Activated T-helper 17 cell treated with anti-CD3 and anti-CD28 coated beads, Interleukin-2, amount 50 U/mL, for 72 hours (primary cell): ENCODE results near the gene VSIG8. TPM values are rescaled to one million over a fixed set of nuclear protein-coding genes. Genes with fewer than 3 reads are reported as not detected.

Experiments used
- ATAC-seq: fragments of 150-1000 bp; cut with Tn5 transposase; replicated peaks from 2 replicates; pipeline ENCODE4 v1.10.0; 2021; ENCODE audit warnings: mild to moderate bottlenecking, moderate library complexity
- H3K27ac Mint-ChIP-seq: one replicate; pipeline ENCODE4 v1.8.0; 2022; ENCODE audit warnings: mixed read lengths
- H3K27me3 Mint-ChIP-seq: one replicate; pipeline ENCODE4 v1.8.0; 2022; ENCODE audit warnings: mixed read lengths
- H3K36me3 Mint-ChIP-seq: one replicate; pipeline ENCODE4 v1.8.0; 2022; ENCODE audit warnings: low read depth, mild to moderate bottlenecking, mixed read lengths
- H3K4me1 Mint-ChIP-seq: one replicate; pipeline ENCODE4 v1.8.0; 2022; ENCODE audit warnings: mixed read lengths
- H3K4me3 Mint-ChIP-seq: one replicate; pipeline ENCODE4 v1.8.0; 2022; ENCODE audit warnings: mild to moderate bottlenecking, mixed read lengths
- H3K9me3 Mint-ChIP-seq: one replicate; pipeline ENCODE4 v1.8.0; 2022; ENCODE audit warnings: mixed read lengths
- total RNA-seq, 2 donors: library from RNA; stranded (reverse); gene quantifications; one replicate each; pipeline ENCODE4 v1.2.3, GENCODE V29; 2022

VSIG8 gene
- total RNA-seq, 2 donors from 2014 or later: 0.26 TPM; not detected in 1

GRCh38 chr1:159895286-159895685 is 32.8 kb upstream of the VSIG8 start:
- Mint-ChIP-seq H3K9me3 (no peaks in the 10 kb centered on the region), H3K27me3 (no peaks in the 10 kb centered on the region), H3K4me3 (no peak overlapping the region), H3K27ac (peak overlapping the region; percentile 58), H3K4me1 (peaks cover under 1% of the 10 kb centered on the region), H3K36me3 (no peaks in the 10 kb centered on the region)
- ATAC-seq: no peak

GRCh38 chr1:159892944-159893343 is 30.5 kb upstream of the VSIG8 start:
- Mint-ChIP-seq H3K27ac (no peak overlapping the region), H3K4me3 (no peak overlapping the region), H3K27me3 (no peaks in the 10 kb centered on the region), H3K4me1 (peaks cover 6% of the 10 kb centered on the region), H3K9me3 (no peaks in the 10 kb centered on the region), H3K36me3 (no peaks in the 10 kb centered on the region)
- ATAC-seq: no peak

- H3K36me3 Mint-ChIP-seq: no peaks in the 10 kb centered on the region
- H3K4me1 Mint-ChIP-seq: peaks cover 6% of the 10 kb centered on the region
- H3K27me3 Mint-ChIP-seq: no peaks in the 10 kb centered on the region
- H3K4me3 Mint-ChIP-seq: no peak overlapping the region
- no peaks in the 10 kb centered on the region for H3K9me3 Mint-ChIP-seq
- H3K27ac Mint-ChIP-seq: peak overlapping the region; percentile 10
- peak; percentile 98 for ATAC-seq
These were observed 29.1 kb upstream of the VSIG8 start for GRCh38 chr1:159891275-159892157.

GRCh38 chr1:159890390-159890789 is 27.9 kb upstream of the VSIG8 start:
- H3K27ac Mint-ChIP-seq: peak overlapping the region; percentile 70
- peak overlapping the region; percentile 5 for H3K4me3 Mint-ChIP-seq
- ATAC-seq: no peak

GRCh38 chr1:159889821-159890252 is 27.4 kb upstream of the VSIG8 start:
- no peaks in the 10 kb centered on the region for H3K27me3 Mint-ChIP-seq
- no peaks in the 10 kb centered on the region for H3K36me3 Mint-ChIP-seq
- peaks cover 6% of the 10 kb centered on the region for H3K4me1 Mint-ChIP-seq
- peak; percentile 69 for ATAC-seq
- peak overlapping the region; percentile 5 for H3K4me3 Mint-ChIP-seq
- H3K9me3 Mint-ChIP-seq: no peaks in the 10 kb centered on the region
- peak overlapping the region; percentile 70 for H3K27ac Mint-ChIP-seq

More at GRCh38 chr1:159890390-159890789, 27.9 kb upstream of the VSIG8 start:
- Mint-ChIP-seq H3K4me1 (peaks cover 6% of the 10 kb centered on the region), H3K36me3 (no peaks in the 10 kb centered on the region), H3K9me3 (no peaks in the 10 kb centered on the region), H3K27me3 (no peaks in the 10 kb centered on the region)

- H3K27me3 Mint-ChIP-seq: no peaks in the 10 kb centered on the region
- no peaks in the 10 kb centered on the region for H3K9me3 Mint-ChIP-seq
- peaks cover 6% of the 10 kb centered on the region for H3K4me1 Mint-ChIP-seq
- H3K27ac Mint-ChIP-seq: peak overlapping the region; percentile 3
- H3K36me3 Mint-ChIP-seq: no peaks in the 10 kb centered on the region
- ATAC-seq: no peak
- H3K4me3 Mint-ChIP-seq: no peak overlapping the region
These were observed 26.7 kb upstream of the VSIG8 start for GRCh38 chr1:159889202-159889601.

- Mint-ChIP-seq H3K4me1 (no peaks in the 10 kb centered on the region), H3K36me3 (no peaks in the 10 kb centered on the region), H3K9me3 (no peaks in the 10 kb centered on the region), H3K4me3 (no peak overlapping the region), H3K27ac (no peak overlapping the region), H3K27me3 (no peaks in the 10 kb centered on the region)
- ATAC-seq: no peak
These were observed 21.8 kb upstream of the VSIG8 start for GRCh38 chr1:159884296-159884695.

GRCh38 chr1:159883134-159883533 is 20.7 kb upstream of the VSIG8 start:
- ATAC-seq: no peak
- no peak overlapping the region for H3K27ac Mint-ChIP-seq

GRCh38 chr1:159882527-159882862 is 20.0 kb upstream of the VSIG8 start:
- no peak overlapping the region for H3K4me3 Mint-ChIP-seq
- no peaks in the 10 kb centered on the region for H3K27me3 Mint-ChIP-seq
- no peaks in the 10 kb centered on the region for H3K4me1 Mint-ChIP-seq

More at GRCh38 chr1:159883134-159883533, 20.7 kb upstream of the VSIG8 start:
- Mint-ChIP-seq H3K4me3 (no peak overlapping the region), H3K27me3 (no peaks in the 10 kb centered on the region), H3K9me3 (no peaks in the 10 kb centered on the region), H3K36me3 (no peaks in the 10 kb centered on the region), H3K4me1 (no peaks in the 10 kb centered on the region)

GRCh38 chr1:159881622-159882526 is 19.4 kb upstream of the VSIG8 start:
- Mint-ChIP-seq H3K4me3 (no peak overlapping the region), H3K4me1 (no peaks in the 10 kb centered on the region), H3K27ac (no peak overlapping the region), H3K9me3 (no peaks in the 10 kb centered on the region), H3K27me3 (no peaks in the 10 kb centered on the region), H3K36me3 (no peaks in the 10 kb centered on the region)
- ATAC-seq: peak; percentile 75

More at GRCh38 chr1:159882527-159882862, 20.0 kb upstream of the VSIG8 start:
- H3K27ac Mint-ChIP-seq: no peak overlapping the region
- H3K9me3 Mint-ChIP-seq: no peaks in the 10 kb centered on the region
- no peak for ATAC-seq
- no peaks in the 10 kb centered on the region for H3K36me3 Mint-ChIP-seq

- H3K27me3 Mint-ChIP-seq: no peaks in the 10 kb centered on the region
- no peak overlapping the region for H3K27ac Mint-ChIP-seq
- H3K9me3 Mint-ChIP-seq: no peaks in the 10 kb centered on the region
- no peaks in the 10 kb centered on the region for H3K4me1 Mint-ChIP-seq
- H3K4me3 Mint-ChIP-seq: no peak overlapping the region
- H3K36me3 Mint-ChIP-seq: no peaks in the 10 kb centered on the region
- ATAC-seq: no peak
These were observed 18.0 kb upstream of the VSIG8 start for GRCh38 chr1:159880430-159880829.

- Mint-ChIP-seq H3K4me1 (no peaks in the 10 kb centered on the region), H3K36me3 (no peaks in the 10 kb centered on the region), H3K27me3 (no peaks in the 10 kb centered on the region), H3K9me3 (no peaks in the 10 kb centered on the region), H3K4me3 (no peak overlapping the region), H3K27ac (no peak overlapping the region)
- no peak for ATAC-seq
These were observed 17.5 kb upstream of the VSIG8 start for GRCh38 chr1:159879977-159880376.

- no peak for ATAC-seq
- H3K27ac Mint-ChIP-seq: no peak overlapping the region
- H3K4me1 Mint-ChIP-seq: no peaks in the 10 kb centered on the region
- H3K4me3 Mint-ChIP-seq: no peak overlapping the region
- no peaks in the 10 kb centered on the region for H3K9me3 Mint-ChIP-seq
- H3K36me3 Mint-ChIP-seq: no peaks in the 10 kb centered on the region
- H3K27me3 Mint-ChIP-seq: no peaks in the 10 kb centered on the region
These were observed 16.7 kb upstream of the VSIG8 start for GRCh38 chr1:159879136-159879535.

- no peaks in the 10 kb centered on the region for H3K36me3 Mint-ChIP-seq
- no peak overlapping the region for H3K4me3 Mint-ChIP-seq
- no peak for ATAC-seq
- no peak overlapping the region for H3K27ac Mint-ChIP-seq
- H3K27me3 Mint-ChIP-seq: no peaks in the 10 kb centered on the region
- H3K4me1 Mint-ChIP-seq: no peaks in the 10 kb centered on the region
- H3K9me3 Mint-ChIP-seq: no peaks in the 10 kb centered on the region
These were observed 15.4 kb upstream of the VSIG8 start for GRCh38 chr1:159877695-159878444.
